KOPT-K1 (cell line): Measurements from ENCODE around the gene RPL36AL.
"Not testable (repeated sequence)": the region's sequence is repeated elsewhere in the genome, so short reads cannot be mapped to it uniquely, and the experiment has no call there.

ENCODE experiments used
- H3K27ac ChIP-seq: fragments of 200-600 bp; sonication (generic); 2 replicates; pipeline ENCODE4 v1.5.1; 2016; ENCODE audit warnings: antibody characterized with exemption, mild to moderate bottlenecking, low read depth, low read length; ENCODE audit not compliant: poor library complexity, severe bottlenecking
- H3K36me3 ChIP-seq: fragments of 200-600 bp; sonication (generic); 2 replicates; pipeline ENCODE4 v1.5.1; 2017; ENCODE audit warnings: antibody characterized with exemption, mild to moderate bottlenecking, low read length, moderate library complexity; ENCODE audit not compliant: insufficient read depth
- H3K9me3 ChIP-seq: fragments of 200-600 bp; sonication (generic); 2 replicates; pipeline ENCODE4 v1.5.1; 2017; ENCODE audit warnings: antibody characterized with exemption, low read length, mild to moderate bottlenecking; ENCODE audit not compliant: insufficient read depth, poor library complexity, severe bottlenecking

Gene RPL36AL

DNA sequence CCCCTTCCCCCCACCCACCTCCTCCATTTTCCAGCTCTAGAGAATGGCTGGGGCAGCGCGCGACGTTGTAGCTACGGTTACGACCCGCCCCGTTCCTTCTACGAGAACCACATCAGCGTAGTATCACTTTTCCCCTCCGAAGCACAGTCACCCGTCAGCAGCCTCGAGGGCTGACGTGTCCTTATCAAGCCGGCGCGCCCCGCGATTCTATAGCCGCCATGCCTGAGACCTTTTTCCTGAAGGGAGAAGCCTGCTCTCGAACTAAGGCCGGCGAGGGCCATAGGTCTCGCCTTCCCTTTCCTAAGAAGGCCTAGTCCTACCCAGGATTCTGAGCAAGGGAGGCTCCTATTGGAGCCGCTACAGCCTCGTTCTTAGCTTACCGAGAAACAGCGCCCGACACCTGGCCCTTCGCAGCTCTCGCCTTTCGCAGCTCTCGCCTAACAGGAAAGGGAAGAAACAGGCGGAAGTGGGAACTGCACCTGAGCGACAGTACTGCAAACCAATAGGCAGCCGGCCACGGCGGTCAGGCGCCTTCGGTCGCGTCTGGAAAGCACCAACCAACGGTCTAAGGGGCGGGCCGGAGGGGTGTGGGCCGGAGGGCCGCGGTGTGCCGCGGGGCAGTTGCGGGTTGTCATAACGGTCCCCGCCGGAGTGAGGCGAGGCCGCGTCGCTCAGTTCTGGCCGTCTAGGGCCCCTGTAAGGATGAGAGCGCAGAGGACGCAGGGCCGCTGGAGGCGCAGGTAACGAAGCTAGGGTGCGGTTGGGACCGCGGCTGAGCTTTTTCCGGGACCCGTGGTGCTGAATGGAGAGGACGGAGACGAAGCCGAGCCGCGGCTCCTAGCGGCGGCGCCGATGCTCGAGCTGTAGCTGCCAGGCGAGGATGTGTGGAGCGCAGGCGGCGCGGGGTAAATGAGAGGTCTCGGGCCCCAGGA, at the start of gene RPL36AL, which contains the start of gene MGAT2:
Gene RPL36AL (minus strand): TSS at position 445 of the 932 bp plus-strand sequence. CDS start 1,522 bp downstream, outside the sequence.
Gene MGAT2 (plus strand): TSS at position 618 of the 932 bp plus-strand sequence. CDS start 470 bp downstream, outside the sequence.
- H3K27ac ChIP-seq = peak within 1 kb of the TSS; percentile 89
- peaks cover 66% of the 10 kb centered on the region for H3K36me3 ChIP-seq
- H3K9me3 ChIP-seq = no peaks in the 10 kb centered on the region

DNA sequence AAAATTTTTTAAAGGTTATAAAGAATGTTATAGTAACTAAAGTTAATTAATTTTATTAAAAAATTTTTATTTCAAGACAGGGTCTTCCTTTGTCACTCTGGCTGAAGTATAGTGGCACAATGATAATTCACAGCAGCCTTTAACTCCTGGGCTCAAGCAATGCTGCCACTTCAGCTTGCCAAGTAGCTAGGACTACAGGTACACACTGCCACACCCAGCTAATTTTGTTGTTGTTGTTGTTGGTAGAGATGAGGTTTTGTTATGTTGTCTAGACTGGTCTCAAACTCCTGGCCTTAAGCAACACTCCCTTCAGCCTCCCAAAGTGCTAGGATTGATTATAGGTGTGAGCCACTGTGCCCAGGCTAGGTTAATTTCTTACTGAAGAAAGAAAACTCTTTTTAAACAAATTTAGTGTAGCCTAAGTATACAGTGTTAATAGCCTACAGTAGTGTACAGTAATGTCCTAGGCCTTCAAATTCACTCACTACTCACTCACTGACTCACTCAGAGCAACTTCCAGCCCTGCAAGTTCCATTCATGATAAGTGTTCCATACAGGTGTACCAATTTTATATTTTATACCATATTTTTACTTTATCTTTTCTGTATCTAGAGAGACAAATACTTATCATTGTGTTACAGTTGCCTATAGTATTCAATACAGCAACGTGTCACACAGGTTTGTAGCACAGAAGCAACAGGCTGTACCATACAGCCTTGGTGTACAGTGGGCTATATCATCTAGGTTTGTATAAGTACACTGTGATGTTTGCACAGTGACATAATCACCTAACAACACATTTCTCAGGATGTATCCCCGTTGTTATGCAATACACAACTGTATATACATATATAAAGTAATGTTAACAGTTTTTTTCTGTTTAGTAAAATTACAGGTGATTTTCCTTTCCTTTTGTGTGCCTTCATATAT, 39.4 kb upstream of the RPL36AL start:
- Histone ChIP-seq H3K9me3 (no peaks in the 10 kb centered on the region), H3K36me3 (peaks cover 74% of the 10 kb centered on the region), H3K27ac (no peak overlapping the region)

DNA sequence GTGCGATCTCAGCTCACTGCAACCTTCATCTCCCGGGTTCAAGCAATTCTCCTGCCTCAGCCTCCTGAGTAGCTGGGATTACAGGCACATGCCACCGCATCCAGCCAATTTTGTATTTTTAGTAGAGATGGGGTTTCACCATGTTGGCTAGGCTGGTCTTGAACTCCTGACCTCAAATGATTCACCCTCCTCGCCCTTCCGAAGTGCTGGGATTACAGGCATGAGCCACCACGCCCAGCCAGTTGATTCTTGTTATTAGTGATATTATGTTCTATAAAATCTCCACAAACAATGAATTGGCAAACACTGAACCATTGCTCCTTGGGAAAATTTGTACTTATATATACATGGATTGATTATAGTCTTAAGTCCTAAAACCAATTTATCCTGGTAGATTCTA, 37.1 kb upstream of the RPL36AL start:
- not testable (repeated sequence) for H3K27ac ChIP-seq, H3K9me3 ChIP-seq
- H3K36me3 ChIP-seq = peaks cover 77% of the 10 kb centered on the region

- no peak overlapping the region for H3K27ac ChIP-seq
- no peaks in the 10 kb centered on the region for H3K9me3 ChIP-seq
- H3K36me3 ChIP-seq = peaks cover 74% of the 10 kb centered on the region
Measured at GRCh38 chr14:49654511-49654910, 34.1 kb upstream of the RPL36AL start.

GRCh38 chr14:49653508-49653907, 33.1 kb upstream of the RPL36AL start:
- Histone ChIP-seq H3K9me3 (no peaks in the 10 kb centered on the region), H3K36me3 (peaks cover 75% of the 10 kb centered on the region), H3K27ac (no peak overlapping the region)

DNA sequence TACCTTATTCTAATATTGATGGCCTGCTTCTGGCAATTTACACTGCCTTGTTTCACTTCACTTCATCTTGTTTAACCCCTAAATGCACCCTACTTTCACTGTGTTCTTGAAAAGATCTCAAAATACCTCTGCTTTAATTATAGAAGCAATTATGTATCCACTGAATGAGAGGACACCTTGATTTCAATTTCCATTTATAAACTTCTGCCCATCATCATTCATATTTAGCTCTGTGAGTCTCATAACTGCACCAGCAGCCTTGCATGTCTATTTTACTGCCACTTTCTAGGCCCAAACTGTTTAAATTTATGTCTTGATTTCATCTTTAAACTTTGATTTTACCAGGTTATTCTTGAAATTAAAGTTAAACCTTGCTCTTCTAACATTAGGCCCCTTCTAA, 21.7 kb upstream of the RPL36AL start:
- Histone ChIP-seq H3K27ac (no peak overlapping the region), H3K9me3 (no peaks in the 10 kb centered on the region), H3K36me3 (peaks cover 86% of the 10 kb centered on the region)

GRCh38 chr14:49641697-49642129, 21.3 kb upstream of the RPL36AL start:
- H3K27ac ChIP-seq = no peak overlapping the region
- peaks cover 85% of the 10 kb centered on the region for H3K36me3 ChIP-seq
- H3K9me3 ChIP-seq = no peaks in the 10 kb centered on the region

DNA sequence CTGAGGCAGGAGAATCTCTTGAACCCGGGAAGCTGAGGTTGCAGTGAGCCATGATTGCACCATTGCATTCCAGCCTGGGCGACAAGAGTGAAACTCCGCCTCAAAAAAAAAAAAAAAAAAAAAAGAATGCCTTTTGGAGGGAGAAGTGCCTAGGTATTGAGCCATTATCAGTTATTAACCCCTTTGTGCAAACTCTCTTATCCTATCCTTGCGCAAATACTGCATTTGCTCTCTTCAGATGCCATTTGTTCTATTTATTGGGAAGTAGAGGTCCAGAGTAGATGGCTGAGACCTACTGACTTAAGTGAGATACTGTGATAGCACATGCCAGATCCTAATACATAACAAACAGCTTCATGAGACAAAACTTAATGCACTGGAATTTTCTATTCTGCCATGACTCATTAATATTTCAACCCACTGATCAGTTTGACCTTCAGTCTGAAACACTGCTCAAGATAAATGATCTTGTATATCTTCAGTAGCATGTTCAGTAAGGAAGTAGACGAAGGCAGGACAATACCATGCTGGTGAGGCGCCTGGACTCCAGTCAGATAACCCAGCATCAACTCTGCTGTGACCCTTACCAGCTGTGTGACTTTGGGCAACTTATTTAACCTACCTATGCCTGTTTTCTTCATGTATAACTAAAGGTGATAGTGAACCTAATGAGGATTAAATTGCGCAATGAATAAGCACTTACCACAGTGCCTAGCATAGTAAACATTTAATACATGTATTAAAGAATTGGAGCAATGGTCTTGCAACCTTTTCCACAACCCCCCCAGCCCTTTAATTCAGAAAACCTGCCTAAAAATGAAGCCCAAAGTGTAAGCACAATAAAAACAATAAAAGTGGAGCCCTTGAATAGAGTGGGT, 20.4 kb upstream of the RPL36AL start:
- peaks cover 79% of the 10 kb centered on the region for H3K36me3 ChIP-seq
- no peaks in the 10 kb centered on the region for H3K9me3 ChIP-seq
- H3K27ac ChIP-seq = no peak overlapping the region

DNA sequence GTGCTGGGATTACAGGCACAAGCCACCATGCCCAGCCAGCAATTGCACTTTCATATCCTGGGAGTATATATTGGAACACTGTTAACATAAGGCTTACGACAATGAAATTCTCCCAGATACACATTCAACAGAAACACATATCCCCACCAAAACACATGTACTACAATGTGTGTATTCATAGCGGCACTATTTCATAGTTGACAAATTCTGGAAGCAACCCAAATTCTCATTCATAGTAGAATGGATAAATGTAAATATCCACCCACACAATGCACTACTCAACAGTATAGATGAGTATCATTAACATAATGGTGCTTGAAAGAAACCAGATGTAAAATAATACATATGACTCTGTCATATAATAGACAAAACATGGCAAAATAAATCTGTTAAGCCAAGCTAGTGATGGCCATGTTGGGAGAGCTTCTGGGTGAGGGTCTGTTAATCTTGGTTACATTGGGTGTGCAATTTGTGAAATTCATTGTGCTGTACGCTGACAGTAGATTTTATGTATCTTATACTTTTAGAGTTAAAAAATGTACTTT, 17.2 kb upstream of the RPL36AL start:
- no peak overlapping the region for H3K27ac ChIP-seq
- peaks cover 57% of the 10 kb centered on the region for H3K36me3 ChIP-seq
- no peaks in the 10 kb centered on the region for H3K9me3 ChIP-seq

DNA sequence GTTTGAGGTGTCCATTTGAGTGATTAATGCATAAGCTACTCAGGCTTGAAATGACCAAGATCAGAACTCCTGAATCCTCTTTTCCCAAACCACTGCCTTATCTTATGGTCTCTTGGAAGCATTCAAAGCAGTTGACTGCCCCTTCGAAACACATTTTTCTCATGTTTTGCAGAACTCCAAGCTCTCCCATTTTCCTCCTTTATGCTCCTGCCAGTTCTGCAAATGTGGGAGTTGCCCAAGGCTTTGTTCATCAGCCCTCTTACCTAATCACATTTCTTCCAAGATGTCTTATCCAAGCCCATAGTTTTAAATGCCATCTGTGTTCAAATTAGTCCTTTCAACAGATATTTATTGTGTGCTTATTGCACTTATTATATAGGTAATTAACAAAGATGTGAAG, 16.4 kb upstream of the RPL36AL start:
- Histone ChIP-seq H3K36me3 (peaks cover 52% of the 10 kb centered on the region), H3K9me3 (no peaks in the 10 kb centered on the region), H3K27ac (no peak overlapping the region)

DNA sequence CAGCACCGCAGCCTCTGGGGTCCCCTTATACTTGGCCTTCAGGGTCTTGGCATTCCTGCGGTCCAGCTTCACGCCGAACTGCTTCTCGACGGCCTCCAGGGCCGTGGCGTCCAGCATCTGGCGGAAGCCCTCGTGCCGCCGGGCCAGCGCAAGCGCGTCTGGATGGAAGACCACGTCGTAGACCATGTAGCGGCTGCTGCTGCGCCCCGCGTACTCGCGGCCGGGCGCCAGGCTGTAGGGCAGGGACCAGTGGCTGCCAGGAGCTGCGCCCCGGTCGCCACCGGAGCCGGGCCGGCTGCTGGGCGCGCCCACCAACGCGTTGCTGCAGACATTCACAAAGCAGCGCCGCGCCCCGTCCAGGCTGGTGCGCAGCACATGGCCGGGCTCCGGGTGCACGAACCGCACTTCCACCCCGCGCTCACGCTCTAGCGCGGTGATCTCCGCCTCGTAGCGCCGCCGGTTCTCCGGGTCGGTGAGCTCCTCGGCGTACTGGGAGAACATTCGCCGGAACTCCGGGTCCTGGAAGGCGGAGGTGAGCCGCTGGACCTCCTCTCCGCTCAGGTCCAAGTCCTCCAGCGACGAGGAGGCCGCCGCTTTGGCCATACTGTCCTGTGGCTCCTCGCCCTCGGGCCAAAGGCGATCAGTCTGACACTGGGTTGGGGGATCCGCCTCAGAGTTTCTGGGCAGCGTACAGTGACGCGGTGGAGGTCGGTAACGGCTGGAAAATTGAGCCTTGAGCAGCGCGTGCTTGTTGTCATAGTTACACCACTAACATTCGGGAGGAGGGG, 14.3 kb upstream of the RPL36AL start, which contains the start of gene DNAAF2:
Gene DNAAF2 (minus strand): TSS at position 698 of the 788 bp plus-strand sequence. CDS start 95 bp downstream, at position 603.
- Histone ChIP-seq H3K9me3 (no peaks in the 10 kb centered on the region), H3K36me3 (peaks cover 44% of the 10 kb centered on the region), H3K27ac (peak within 1 kb of the TSS; percentile 83)

GRCh38 chr14:49633640-49634546, 13.5 kb upstream of the RPL36AL start:
- Histone ChIP-seq H3K27ac (peak overlapping the region; percentile 83), H3K36me3 (peaks cover 36% of the 10 kb centered on the region), H3K9me3 (no peaks in the 10 kb centered on the region)
